Activated T-cell treated with anti-CD3 and anti-CD28 coated beads, Interleukin-2, amount 50 U/mL, for 4 hours (primary cell): ENCODE measurements around the gene RSF1. TPM values are rescaled to one million over a fixed set of nuclear protein-coding genes. Genes with fewer than 3 reads are reported as not detected.
"Not testable (repeated sequence)": the region's sequence is repeated elsewhere in the genome, so short reads cannot be mapped to it uniquely, and the experiment has no call there.

ENCODE experiments used
- ATAC-seq, 2 donors: fragments of 200-7000 bp; cut with Tn5 transposase; one replicate each; pipeline ENCODE4 v1.10.0; 2021
- DNase-seq: peaks from one replicate; pipeline ENCODE4 v3.0.0-alpha.2; 2020
- H3K27me3 Mint-ChIP-seq: one replicate; pipeline ENCODE4 v1.8.0; 2021; ENCODE audit warnings: low read depth, mixed read lengths
- H3K36me3 Mint-ChIP-seq: one replicate; pipeline ENCODE4 v1.8.0; 2022; ENCODE audit warnings: mixed read lengths; ENCODE audit not compliant: insufficient read depth
- H3K4me1 Mint-ChIP-seq: one replicate; pipeline ENCODE4 v1.8.0; 2021; ENCODE audit warnings: low read depth, mixed read lengths
- H3K4me3 Mint-ChIP-seq: one replicate; pipeline ENCODE4 v1.8.0; 2021; ENCODE audit warnings: mild to moderate bottlenecking, moderate library complexity, mixed read lengths
- H3K9me3 Mint-ChIP-seq: one replicate; pipeline ENCODE4 v1.8.0; 2021; ENCODE audit warnings: mixed read lengths
- total RNA-seq, 3 donors: library from RNA; stranded (reverse); gene quantifications; one replicate each; pipeline ENCODE4 v1.2.1, GENCODE V29; 2021

Gene RSF1
- total RNA-seq, 3 donors from 2014 or later = 37.2 to 46.4 (median 43.3) TPM

DNA sequence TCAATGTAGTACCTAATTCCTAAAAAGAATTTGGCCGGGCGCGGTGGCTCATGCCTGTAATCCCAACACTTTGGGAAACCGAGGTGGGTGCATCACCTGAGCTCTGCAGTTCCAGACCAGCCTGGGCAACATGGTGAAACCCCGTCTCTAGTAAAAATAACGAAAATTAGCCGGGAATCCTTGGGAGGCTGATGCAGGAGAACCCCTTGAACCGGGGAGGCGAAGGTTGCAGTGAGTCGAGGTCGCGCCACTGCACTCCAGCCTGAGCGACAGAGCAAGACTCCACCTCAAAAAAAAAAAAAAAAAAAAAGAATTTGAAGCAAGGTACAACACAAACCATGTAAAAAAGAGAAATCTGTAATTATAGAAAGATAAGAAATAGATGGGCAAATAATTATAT lies 1.6 kb upstream of the RSF1 start:
- H3K4me1 Mint-ChIP-seq = peaks cover 27% of the 10 kb centered on the region
- not testable (repeated sequence) for ATAC-seq, H3K4me3 Mint-ChIP-seq, H3K9me3 Mint-ChIP-seq, H3K27me3 Mint-ChIP-seq, DNase-seq, H3K36me3 Mint-ChIP-seq

DNA sequence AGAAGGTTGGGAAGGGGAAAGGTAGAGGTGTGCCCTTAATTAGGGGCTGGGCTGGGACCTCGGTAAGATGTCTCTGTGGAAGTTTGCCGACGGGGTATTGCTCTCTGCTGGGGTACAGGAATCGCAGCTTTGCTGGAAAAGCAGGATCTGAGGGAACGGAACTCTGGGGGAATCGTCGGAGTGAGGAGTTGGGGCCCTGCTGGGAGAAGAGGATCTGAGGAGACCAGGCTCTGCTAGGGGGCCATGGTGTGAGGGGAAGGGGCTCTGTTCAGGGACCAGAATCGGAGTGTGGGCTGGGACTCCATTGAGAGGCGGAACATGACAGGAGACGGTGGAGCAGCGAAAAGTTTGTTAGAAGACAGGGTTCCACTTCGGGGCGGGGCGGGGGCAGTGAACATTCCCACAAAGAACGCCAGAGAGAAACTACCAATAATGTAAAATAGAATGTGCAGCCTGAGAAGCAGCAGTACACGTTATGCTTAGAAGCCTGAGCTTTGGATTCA lies 878 bp upstream of the RSF1 start:
- DNase-seq (peak; percentile 5), ATAC-seq (no peak)
- peaks cover 34% of the 10 kb centered on the region for H3K4me1 Mint-ChIP-seq
- no peaks in the 10 kb centered on the region for H3K27me3 Mint-ChIP-seq
- H3K9me3 Mint-ChIP-seq = no peaks in the 10 kb centered on the region
- peak overlapping the region; percentile 100 for H3K4me3 Mint-ChIP-seq
- H3K36me3 Mint-ChIP-seq = peaks cover 4% of the 10 kb centered on the region

DNA sequence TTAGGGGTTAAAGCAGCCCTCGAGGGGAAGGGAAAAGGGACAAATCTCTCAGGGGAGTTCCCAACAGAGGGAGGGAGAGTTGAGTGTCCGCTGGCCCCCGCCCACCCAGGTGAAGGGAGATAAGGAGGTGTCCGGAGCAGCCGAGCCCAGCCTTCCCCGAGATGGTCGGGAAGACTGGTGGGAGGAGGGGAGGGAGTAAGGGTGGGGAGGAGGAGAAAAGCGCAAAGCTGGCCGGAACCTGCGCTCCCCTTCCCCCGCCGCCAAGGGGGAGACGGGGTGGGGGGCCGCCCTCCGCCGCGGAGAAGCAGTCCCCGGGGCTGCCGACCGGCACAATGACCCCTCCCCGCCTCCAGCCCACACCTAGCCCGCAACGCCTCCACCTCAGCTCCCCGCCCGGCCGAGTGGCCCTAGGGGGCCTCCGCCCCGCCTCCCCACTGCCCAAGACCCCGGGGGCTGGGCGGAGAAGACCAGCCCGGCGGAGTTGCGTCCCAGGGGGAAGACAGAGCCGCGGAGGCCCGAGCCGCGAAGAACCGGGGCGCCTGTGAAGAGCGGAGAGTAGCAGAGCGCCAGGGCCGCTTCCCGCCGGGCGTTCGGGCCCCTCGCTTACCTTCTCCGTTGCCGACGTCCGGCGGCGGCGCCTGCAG lies 479 bp downstream of the RSF1 start:
- ATAC-seq (peak; percentile 7 to 9), DNase-seq (peak; percentile 22)
- H3K27me3 Mint-ChIP-seq = no peaks in the 10 kb centered on the region
- peaks cover 4% of the 10 kb centered on the region for H3K36me3 Mint-ChIP-seq
- no peaks in the 10 kb centered on the region for H3K9me3 Mint-ChIP-seq
- H3K4me1 Mint-ChIP-seq = peaks cover 43% of the 10 kb centered on the region
- H3K4me3 Mint-ChIP-seq = peak overlapping the region; percentile 100

DNA sequence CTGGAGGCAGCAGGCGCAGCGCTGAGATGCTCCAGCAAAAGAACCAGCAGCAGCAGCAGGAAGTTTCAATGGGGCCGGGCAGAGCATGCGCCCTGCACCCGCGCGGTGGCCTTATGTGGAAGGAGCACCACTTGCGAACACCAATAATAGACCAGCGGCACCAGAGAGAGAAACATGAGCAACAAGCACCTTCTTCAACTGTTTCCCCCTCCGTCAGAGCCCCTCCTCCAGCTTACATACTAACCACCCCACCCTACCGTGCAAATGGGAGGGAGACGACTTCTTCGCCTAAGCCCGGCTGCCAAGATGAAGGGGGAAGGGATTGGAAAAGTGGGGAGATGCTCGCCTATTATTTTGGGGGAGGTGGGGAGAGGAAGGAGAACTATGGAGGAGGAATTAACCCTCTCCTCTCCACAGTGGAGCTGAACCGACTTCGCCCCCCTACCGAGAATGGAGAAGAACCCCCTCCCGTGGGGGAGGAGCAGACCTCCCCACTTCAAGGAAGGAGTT lies 1.1 kb downstream of the RSF1 start:
- H3K4me3 Mint-ChIP-seq = peak overlapping the region; percentile 100
- H3K36me3 Mint-ChIP-seq = peaks cover 7% of the 10 kb centered on the region
- no peaks in the 10 kb centered on the region for H3K27me3 Mint-ChIP-seq
- peaks cover 4% of the 10 kb centered on the region for H3K9me3 Mint-ChIP-seq
- DNase-seq (peak; percentile 77), ATAC-seq (peak; percentile 65 to 69)
- peaks cover 46% of the 10 kb centered on the region for H3K4me1 Mint-ChIP-seq

DNA sequence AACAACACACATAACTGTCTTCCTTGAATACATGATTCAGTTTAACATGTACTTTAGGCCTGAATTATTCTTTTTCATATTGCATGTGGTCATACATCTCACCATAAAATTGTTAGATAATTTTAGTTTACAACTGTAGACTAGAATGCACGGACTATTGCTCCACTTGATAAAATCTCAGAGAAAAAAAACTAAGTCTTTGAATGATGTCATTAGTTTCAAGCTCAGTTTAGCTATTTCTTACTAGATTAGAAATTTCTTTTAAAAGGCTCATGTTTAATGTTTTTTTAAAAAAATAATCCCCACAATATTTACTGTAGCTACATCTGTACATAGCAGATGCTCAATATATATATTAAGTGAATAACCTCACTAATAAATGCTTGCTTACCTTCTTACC lies 5.1 kb downstream of the RSF1 start:
- Mint-ChIP-seq H3K4me3 (no peak overlapping the region), H3K4me1 (peaks cover 60% of the 10 kb centered on the region), H3K36me3 (peaks cover 20% of the 10 kb centered on the region), H3K27me3 (no peaks in the 10 kb centered on the region), H3K9me3 (peaks cover 4% of the 10 kb centered on the region)
- DNase-seq (no peak), ATAC-seq (no peak)

DNA sequence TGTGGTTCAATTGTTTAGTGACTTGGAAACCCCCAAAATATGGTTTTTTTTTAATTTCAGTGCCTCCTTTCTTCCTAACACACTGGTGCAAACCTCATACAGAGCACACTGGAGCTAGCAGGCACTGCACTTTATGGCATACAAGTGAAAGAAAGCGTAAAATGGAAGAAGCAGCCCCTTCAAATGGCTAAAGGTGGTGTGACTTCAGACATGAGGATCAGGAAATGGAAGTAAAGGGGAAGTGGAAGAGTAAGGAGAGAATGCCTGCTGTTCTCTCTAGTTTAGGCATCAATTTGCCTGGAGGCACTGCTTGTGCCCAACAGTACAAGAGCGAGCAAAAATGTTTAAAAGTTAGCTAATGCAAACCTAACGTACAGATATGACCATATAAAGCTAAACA lies 5.7 kb downstream of the RSF1 start:
- Mint-ChIP-seq H3K9me3 (peaks cover 4% of the 10 kb centered on the region), H3K36me3 (peaks cover 20% of the 10 kb centered on the region), H3K4me3 (no peak overlapping the region), H3K4me1 (peaks cover 65% of the 10 kb centered on the region), H3K27me3 (no peaks in the 10 kb centered on the region)
- DNase-seq (no peak), ATAC-seq (no peak)

DNA sequence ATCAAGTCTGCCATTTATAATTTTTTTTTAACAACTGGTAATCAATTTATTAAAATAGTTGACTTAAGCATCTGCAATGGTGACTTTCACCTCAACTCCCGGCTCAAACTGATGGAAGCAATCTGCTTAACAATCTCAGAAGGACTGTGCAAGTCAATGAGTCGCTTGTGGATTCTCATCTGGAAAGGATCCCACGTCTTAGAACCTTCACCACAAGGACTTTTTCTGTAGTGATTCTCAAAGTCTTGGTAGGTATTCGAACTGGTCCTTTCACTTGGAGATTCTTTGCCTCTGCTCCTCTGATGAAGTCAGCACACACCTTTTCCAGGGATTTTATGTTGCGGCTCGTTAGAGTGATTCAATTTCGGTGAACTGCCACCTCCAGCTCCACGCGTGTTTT lies 7.3 kb downstream of the RSF1 start:
- Mint-ChIP-seq H3K4me3 (no peak overlapping the region), H3K4me1 (peaks cover 61% of the 10 kb centered on the region), H3K36me3 (peaks cover 20% of the 10 kb centered on the region), H3K27me3 (no peaks in the 10 kb centered on the region), H3K9me3 (peaks cover 4% of the 10 kb centered on the region)
- no peak for ATAC-seq
- no peak for DNase-seq

DNA sequence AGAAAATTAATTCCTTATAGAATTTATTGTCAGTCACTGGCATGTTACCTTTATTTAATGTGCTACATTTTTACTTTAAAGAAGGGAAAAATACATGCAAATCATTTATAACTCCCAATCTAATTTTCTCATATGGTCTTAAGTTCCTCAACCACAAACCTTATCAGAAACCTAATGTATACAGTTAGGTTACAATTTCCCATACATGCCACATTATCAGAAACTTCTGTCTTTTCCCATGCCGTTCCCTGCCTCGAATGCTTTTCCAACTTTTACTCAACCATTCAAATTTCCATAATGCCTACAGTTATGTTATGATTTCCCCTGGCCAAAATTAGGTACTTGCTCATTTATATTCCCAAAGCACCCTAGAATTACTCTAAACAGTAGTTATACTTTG lies 13.5 kb downstream of the RSF1 start:
- ATAC-seq = no peak
- Mint-ChIP-seq H3K27me3 (no peaks in the 10 kb centered on the region), H3K4me1 (peaks cover 52% of the 10 kb centered on the region), H3K36me3 (peaks cover 19% of the 10 kb centered on the region), H3K9me3 (no peaks in the 10 kb centered on the region), H3K4me3 (no peak overlapping the region)
- DNase-seq = no peak

DNA sequence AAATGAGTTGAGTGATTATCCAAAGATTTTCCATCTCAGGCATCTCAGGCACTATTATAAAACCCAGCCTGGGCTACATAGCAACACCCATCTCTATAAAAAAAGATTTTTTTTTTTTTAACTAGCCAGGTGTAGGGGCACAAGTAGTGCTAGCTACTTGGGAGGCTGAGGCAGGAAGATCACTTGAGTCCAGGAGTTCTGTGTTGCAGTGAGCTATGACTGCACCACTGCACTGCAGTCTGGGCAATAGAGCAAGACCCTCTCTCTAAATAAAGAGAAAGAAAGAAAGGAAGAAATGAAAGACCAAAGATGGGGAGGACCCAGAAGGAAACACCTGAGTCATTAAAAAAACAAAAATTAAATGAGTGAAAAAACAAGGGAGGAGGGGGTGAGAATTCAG lies 14.1 kb downstream of the RSF1 start:
- no peak for DNase-seq
- peaks cover 17% of the 10 kb centered on the region for H3K36me3 Mint-ChIP-seq
- H3K4me3 Mint-ChIP-seq = no peak overlapping the region
- H3K4me1 Mint-ChIP-seq = peaks cover 53% of the 10 kb centered on the region
- no peaks in the 10 kb centered on the region for H3K27me3 Mint-ChIP-seq
- no peak for ATAC-seq
- H3K9me3 Mint-ChIP-seq = no peaks in the 10 kb centered on the region

DNA sequence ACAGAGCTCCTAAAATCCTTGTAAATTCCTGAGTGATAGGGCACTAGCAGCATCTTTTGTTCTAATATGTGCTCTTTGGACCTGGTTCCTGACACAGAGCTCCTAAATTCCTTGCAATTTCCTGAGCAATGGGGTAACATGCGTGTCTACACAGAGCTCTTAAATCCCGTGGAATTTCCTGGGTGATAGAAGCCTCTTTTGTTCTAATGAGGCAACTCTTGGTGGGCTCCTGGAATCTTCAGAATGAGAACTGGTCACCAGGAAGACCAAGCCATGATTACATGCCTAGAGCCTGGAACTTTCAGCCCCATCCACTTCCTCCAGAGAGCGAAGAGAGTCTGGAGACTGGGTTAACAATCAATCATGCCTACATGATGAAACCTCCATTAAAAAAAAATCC lies 19.0 kb downstream of the RSF1 start:
- Mint-ChIP-seq H3K9me3 (no peaks in the 10 kb centered on the region), H3K27me3 (no peaks in the 10 kb centered on the region), H3K4me1 (peaks cover 59% of the 10 kb centered on the region), H3K36me3 (peaks cover 16% of the 10 kb centered on the region), H3K4me3 (no peak overlapping the region)
- ATAC-seq = no peak
- DNase-seq = no peak

DNA sequence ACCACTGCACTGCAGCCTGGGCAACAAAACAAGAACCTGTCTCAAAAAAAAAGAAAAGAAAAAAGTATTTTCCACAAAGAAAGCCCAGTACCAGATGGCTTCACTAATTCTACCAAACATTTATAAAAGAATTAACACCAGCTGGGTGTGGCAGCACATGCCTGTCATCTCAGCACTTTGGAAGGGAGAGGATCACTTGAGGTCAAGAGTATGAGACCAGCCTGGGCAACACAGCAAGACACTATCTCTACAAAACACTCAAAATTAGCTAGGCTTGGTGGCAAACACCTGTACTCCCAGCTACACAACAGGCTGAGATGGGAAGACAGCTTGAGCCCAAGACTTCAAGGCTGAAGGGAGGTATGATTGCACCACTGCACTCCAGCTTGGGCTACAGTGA lies 20.1 kb downstream of the RSF1 start:
- peaks cover 62% of the 10 kb centered on the region for H3K4me1 Mint-ChIP-seq
- DNase-seq = no peak
- no peaks in the 10 kb centered on the region for H3K9me3 Mint-ChIP-seq
- no peaks in the 10 kb centered on the region for H3K27me3 Mint-ChIP-seq
- H3K36me3 Mint-ChIP-seq = peaks cover 15% of the 10 kb centered on the region
- H3K4me3 Mint-ChIP-seq = no peak overlapping the region
- ATAC-seq = no peak

DNA sequence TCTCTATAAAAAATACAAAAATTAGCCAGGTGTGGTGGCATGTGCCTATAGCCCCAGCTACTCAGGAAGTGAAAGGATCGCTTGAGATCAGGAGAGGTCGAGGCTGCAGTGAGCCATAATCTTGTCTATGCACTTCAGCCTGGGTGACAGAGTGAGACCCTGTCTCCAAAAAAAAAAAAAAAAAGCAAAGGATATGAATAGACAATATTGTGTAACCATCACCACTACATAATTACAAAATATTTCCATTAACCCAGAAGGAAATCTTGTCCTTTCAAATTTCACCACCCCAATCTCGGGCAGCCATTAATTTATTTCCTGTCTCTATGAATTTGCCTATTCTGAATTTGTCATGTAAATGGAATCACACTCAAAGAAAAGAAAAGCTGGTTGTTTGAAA lies 21.2 kb downstream of the RSF1 start:
- H3K4me3 Mint-ChIP-seq = no peak overlapping the region
- H3K36me3 Mint-ChIP-seq = peaks cover 15% of the 10 kb centered on the region
- peaks cover 73% of the 10 kb centered on the region for H3K4me1 Mint-ChIP-seq
- ATAC-seq (no peak), DNase-seq (no peak)
- no peaks in the 10 kb centered on the region for H3K9me3 Mint-ChIP-seq
- H3K27me3 Mint-ChIP-seq = no peaks in the 10 kb centered on the region

DNA sequence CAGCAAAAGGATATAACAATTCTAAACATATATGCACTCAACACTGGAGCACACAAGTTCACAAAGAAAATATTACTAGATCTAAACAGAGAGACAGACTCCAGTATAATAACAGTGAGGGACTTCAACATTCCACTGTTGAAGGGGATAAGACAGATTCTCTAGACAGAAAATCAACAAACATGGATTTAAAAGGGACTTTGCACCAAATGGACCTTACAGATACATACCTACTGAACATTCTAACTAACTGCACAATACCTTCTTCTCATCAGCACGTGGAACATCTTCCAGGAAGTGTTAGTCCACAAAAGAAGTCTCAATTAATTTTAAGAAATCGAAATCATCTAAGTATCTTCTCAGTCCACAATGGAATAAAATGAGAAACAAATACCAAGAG lies 26.6 kb downstream of the RSF1 start:
- Mint-ChIP-seq H3K9me3 (peaks cover 5% of the 10 kb centered on the region), H3K36me3 (peaks cover 53% of the 10 kb centered on the region), H3K4me1 (peaks cover 83% of the 10 kb centered on the region), H3K27me3 (no peaks in the 10 kb centered on the region), H3K4me3 (no peak overlapping the region)
- ATAC-seq (no peak), DNase-seq (no peak)

DNA sequence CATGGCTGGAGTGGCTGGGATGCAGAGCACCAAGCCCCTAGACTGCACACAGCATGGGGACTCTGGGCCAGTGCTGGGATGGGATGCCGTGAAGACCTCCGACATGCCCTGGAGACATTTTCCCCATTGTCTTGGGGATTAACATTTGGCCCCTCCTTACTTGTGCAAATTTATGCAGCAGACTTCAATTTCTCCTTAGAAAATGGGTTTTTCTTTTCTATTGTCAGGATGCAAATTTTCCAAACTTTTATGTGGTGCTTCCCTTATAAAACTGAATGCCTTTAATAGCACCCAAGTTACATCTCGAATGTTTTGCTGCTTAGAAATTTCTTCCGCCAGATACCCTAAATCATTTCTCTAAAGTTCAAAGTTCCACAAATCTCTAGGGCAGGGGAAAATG lies 29.2 kb downstream of the RSF1 start:
- H3K9me3 Mint-ChIP-seq = peaks cover 5% of the 10 kb centered on the region
- ATAC-seq (no peak), DNase-seq (no peak)
- H3K36me3 Mint-ChIP-seq = peaks cover 47% of the 10 kb centered on the region
- no peaks in the 10 kb centered on the region for H3K27me3 Mint-ChIP-seq
- peaks cover 87% of the 10 kb centered on the region for H3K4me1 Mint-ChIP-seq
- no peak overlapping the region for H3K4me3 Mint-ChIP-seq

DNA sequence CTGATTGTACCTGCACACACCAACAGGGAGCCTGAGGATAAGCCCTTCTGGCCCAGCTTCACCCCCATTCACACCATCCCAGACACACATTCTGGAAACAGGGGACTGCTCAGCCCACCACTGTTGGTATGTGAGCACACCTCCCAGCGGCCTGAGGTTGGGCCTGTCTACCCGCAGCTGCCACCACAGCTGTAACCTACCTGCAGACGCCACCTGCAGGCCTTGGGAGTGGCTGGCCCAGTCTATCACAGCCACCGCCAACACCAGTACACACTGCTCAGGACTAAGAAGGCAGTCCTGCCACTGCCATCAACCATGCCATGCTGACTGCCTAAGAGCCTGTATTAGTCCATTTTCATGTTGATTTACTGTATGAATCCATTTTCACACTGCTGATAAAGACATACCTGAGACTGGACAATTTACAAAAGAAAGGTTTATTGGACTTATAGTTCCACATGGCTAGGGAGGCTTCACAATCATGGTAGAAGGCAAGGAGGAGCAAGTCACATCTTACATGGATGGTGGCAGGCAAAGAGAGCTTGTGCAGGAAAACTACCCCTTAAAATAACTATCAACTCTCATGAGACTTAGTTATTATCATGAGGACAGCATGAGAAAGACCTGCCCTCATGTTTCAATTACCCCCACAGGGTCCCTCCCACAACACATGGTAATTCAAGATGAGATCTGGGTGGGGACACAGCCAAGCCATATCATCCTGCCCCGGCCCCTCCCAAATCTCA lies 30.6 kb downstream of the RSF1 start:
- Mint-ChIP-seq H3K36me3 (peaks cover 47% of the 10 kb centered on the region), H3K27me3 (no peaks in the 10 kb centered on the region), H3K9me3 (peaks cover 5% of the 10 kb centered on the region), H3K4me3 (no peak overlapping the region), H3K4me1 (peaks cover 76% of the 10 kb centered on the region)
- DNase-seq = no peak
- peak in 1 of 2 donors; percentile 23 for ATAC-seq
